PFSK-1 (cell line): ENCODE results near the gene SF3A2.

Source experiments
- POLR2AphosphoS5 ChIP-seq: IDR thresholded peaks from 2 replicates; pipeline ENCODE4 v1.6.1; 2012; ENCODE audit warnings: low read depth, mild to moderate bottlenecking, control low read depth, low read length, moderate library complexity
- REST ChIP-seq, 2 experiments: IDR thresholded peaks; 2 replicates each; pipeline versions ENCODE4 v1.6.1 to v1.8.0; 2011 to 2012; ENCODE audit warnings: low read depth in 2 of 2, low read length in 2 of 2, control low read depth in 1 of 2, inconsistent platforms in 1 of 2, mild to moderate bottlenecking in 1 of 2, moderate library complexity in 1 of 2; ENCODE audit not compliant: insufficient read depth in 1 of 2
- SIN3A ChIP-seq: IDR thresholded peaks from 2 replicates; pipeline ENCODE4 v1.6.1; 2012; ENCODE audit warnings: mild to moderate bottlenecking, low read length, moderate library complexity, borderline replicate concordance; ENCODE audit not compliant: insufficient read depth
- TAF1 ChIP-seq: IDR thresholded peaks from 2 replicates; pipeline ENCODE4 v1.6.1; 2012; ENCODE audit warnings: low read length, control low read depth, borderline replicate concordance; ENCODE audit not compliant: insufficient read depth

- TF ChIP-seq REST (IDR thresholded peaks at IDR 0.05; ENCODE audit: insufficient read depth in 1 of 2, low read depth in 2 of 2, low read length in 2 of 2): no peak
- TF ChIP-seq POLR2AphosphoS5: no peak
- no peak for TF ChIP-seq TAF1
- no peak for TF ChIP-seq SIN3A
Observed at GRCh38 chr19:2244486-2244885, 7.9 kb downstream of the SF3A2 start.
